Left renal pelvis (tissue), 4 donors: ENCODE results near the gene ANKRD36. TPM values are rescaled to one million over a fixed set of nuclear protein-coding genes. Genes with fewer than 3 reads are reported as not detected.
"Not testable (repeated sequence)": the region's sequence is repeated elsewhere in the genome, so short reads cannot be mapped to it uniquely, and the experiment has no call there.

Source experiments
- DNase-seq, 4 donors: peaks; one replicate each; pipeline ENCODE4 v3.0.0-alpha.2; 2013; ENCODE audit warnings: low read depth in 4 of 4, low spot score in 3 of 4
- polyA plus RNA-seq, 4 donors: library from polyadenylated mRNA; unstranded; fragments of 120-200 nt; gene quantifications; one replicate each; pipeline ENCODE4 v1.2.1, GENCODE V29; 2013; ENCODE audit not compliant: insufficient read length in 4 of 4

Gene ANKRD36
- polyA plus RNA-seq, 4 donors: 17.0 to 22.2 (median 17.1) TPM

- peak in 2 of 4 donors; percentile 6 to 24 for DNase-seq
Measured at GRCh38 chr2:97112320-97113049, 468 bp upstream of the ANKRD36 start.

- not testable (repeated sequence) for DNase-seq
Measured at GRCh38 chr2:97113882-97114255, 916 bp downstream of the ANKRD36 start.

- DNase-seq: not testable (repeated sequence)
Measured at GRCh38 chr2:97129090-97129489, 16.1 kb downstream of the ANKRD36 start.

GRCh38 chr2:97144016-97144415 is 31.1 kb downstream of the ANKRD36 start:
- not testable (repeated sequence) for DNase-seq

- DNase-seq: not testable (repeated sequence)
Measured at GRCh38 chr2:97166548-97166947, 53.6 kb downstream of the ANKRD36 start.

GRCh38 chr2:97167938-97168337 is 55.0 kb downstream of the ANKRD36 start:
- DNase-seq: not testable (repeated sequence)

GRCh38 chr2:97168583-97168982 is 55.6 kb downstream of the ANKRD36 start:
- not testable (repeated sequence) for DNase-seq

GRCh38 chr2:97180391-97180790 is 67.4 kb downstream of the ANKRD36 start:
- not testable (repeated sequence) for DNase-seq

- DNase-seq: not testable (repeated sequence)
Measured at GRCh38 chr2:97195349-97195748, 82.4 kb downstream of the ANKRD36 start.

GRCh38 chr2:97197251-97197650 is 84.3 kb downstream of the ANKRD36 start:
- not testable (repeated sequence) for DNase-seq

GRCh38 chr2:97200887-97201286 is 87.9 kb downstream of the ANKRD36 start:
- not testable (repeated sequence) for DNase-seq

GRCh38 chr2:97202643-97203250 is 89.8 kb downstream of the ANKRD36 start:
- not testable (repeated sequence) for DNase-seq

- no peak for DNase-seq
Measured at GRCh38 chr2:97210325-97210724, 97.4 kb downstream of the ANKRD36 start.

GRCh38 chr2:97215025-97215424 is 102.1 kb downstream of the ANKRD36 start:
- not testable (repeated sequence) for DNase-seq

GRCh38 chr2:97230848-97231585 is 118.1 kb downstream of the ANKRD36 start:
- not testable (repeated sequence) for DNase-seq

GRCh38 chr2:97232981-97233380 is 120.0 kb downstream of the ANKRD36 start:
- DNase-seq: not testable (repeated sequence)

- not testable (repeated sequence) for DNase-seq
Measured at GRCh38 chr2:97233660-97234295, 120.8 kb downstream of the ANKRD36 start.

- DNase-seq: not testable (repeated sequence)
Measured at GRCh38 chr2:97261192-97261591, 148.2 kb downstream of the ANKRD36 start.

- DNase-seq: not testable (repeated sequence)
Measured at GRCh38 chr2:97266449-97266848, 153.5 kb downstream of the ANKRD36 start.

- no peak for DNase-seq
Measured at GRCh38 chr2:97267411-97268074, 154.6 kb downstream of the ANKRD36 start.
